CD4-positive, alpha-beta memory T cell (primary cell): ENCODE measurements around the gene RUNDC1. TPM values are rescaled to one million over a fixed set of nuclear protein-coding genes. Genes with fewer than 3 reads are reported as not detected.

Experiments
- CTCF ChIA-PET: fragments of 350-600 bp; sonication (Branson Sonifier 250); formaldehyde crosslinking; loops from one replicate; lab custom pipeline; 2021; ENCODE audit warnings: inconsistent platforms; ENCODE audit not compliant: partially characterized antibody; lab: Charles Lee
- POLR2A ChIA-PET: fragments of 350-600 bp; sonication (Branson Sonifier 250); formaldehyde crosslinking; loops from one replicate; lab custom pipeline; 2021; ENCODE audit not compliant: partially characterized antibody; lab: Charles Lee
- DNase-seq, 5 donors: peaks; one replicate each; pipeline versions ENCODE4 v3.0.0 to v3.0.0-alpha.2; 2020 to 2022; ENCODE audit warnings: mixed read lengths in 1 of 5
- H3K27ac ChIP-seq: one replicate; pipeline ENCODE4 v1.7.0; 2013; ENCODE audit warnings: low read depth, low read length
- H3K27me3 ChIP-seq: 2 replicates; pipeline ENCODE4 v1.7.0; 2013; ENCODE audit warnings: mild to moderate bottlenecking, low read length, moderate library complexity; ENCODE audit not compliant: insufficient read depth
- H3K36me3 ChIP-seq: 2 replicates; pipeline ENCODE4 v1.7.0; 2013; ENCODE audit warnings: mild to moderate bottlenecking, low read length, moderate library complexity; ENCODE audit not compliant: insufficient read depth
- H3K4me1 ChIP-seq: 2 replicates; pipeline ENCODE4 v1.7.0; 2013; ENCODE audit warnings: mild to moderate bottlenecking, low read length, moderate library complexity; ENCODE audit not compliant: insufficient read depth
- H3K4me3 ChIP-seq, 2 donors: one replicate each; pipeline ENCODE4 v1.7.0; 2013; ENCODE audit warnings: low read length in 2 of 2, mild to moderate bottlenecking in 1 of 2
- H3K9me3 ChIP-seq, 2 donors: one replicate each; pipeline ENCODE4 v1.7.0; 2013; ENCODE audit warnings: low read length in 2 of 2, control low read depth in 1 of 2; ENCODE audit not compliant: control insufficient read depth in 1 of 2
- H3K27ac Mint-ChIP-seq, 7 donors: one replicate each; pipeline ENCODE4 v1.8.0; 2020 to 2021; ENCODE audit warnings: mixed read lengths in 7 of 7, mild to moderate bottlenecking in 6 of 7, inconsistent platforms in 3 of 7, moderate library complexity in 3 of 7
- H3K27me3 Mint-ChIP-seq, 2 donors: one replicate each; pipeline ENCODE4 v1.8.0; 2020 to 2021; ENCODE audit warnings: mixed read lengths in 2 of 2
- H3K36me3 Mint-ChIP-seq, 2 donors: one replicate each; pipeline ENCODE4 v1.8.0; 2020 to 2021; ENCODE audit warnings: mixed read lengths in 2 of 2, inconsistent platforms in 1 of 2, mild to moderate bottlenecking in 1 of 2
- H3K4me1 Mint-ChIP-seq, 4 donors: one replicate each; pipeline ENCODE4 v1.8.0; 2020 to 2021; ENCODE audit warnings: mixed read lengths in 4 of 4, mild to moderate bottlenecking in 1 of 4
- H3K4me3 Mint-ChIP-seq, 8 donors: one replicate each; pipeline ENCODE4 v1.8.0; 2020 to 2021; ENCODE audit warnings: mixed read lengths in 8 of 8, mild to moderate bottlenecking in 7 of 8, moderate library complexity in 6 of 8, inconsistent platforms in 3 of 8
- H3K9me3 Mint-ChIP-seq, 8 donors: one replicate each; pipeline ENCODE4 v1.8.0; 2020 to 2021; ENCODE audit warnings: mixed read lengths in 8 of 8, mild to moderate bottlenecking in 5 of 8, inconsistent platforms in 3 of 8, moderate library complexity in 1 of 8
- intact Hi-C: fragments of 100-400 bp; cut with micrococcal nuclease; formaldehyde crosslinking; loops from one replicate; pipeline ENCODE4 v1.15.1; 2023
- polyA plus RNA-seq, 2 donors: library from polyadenylated mRNA; unstranded; fragments of 300-500 nt; fragmentation: Illumina TruSeq; gene quantifications; one replicate each; pipeline ENCODE4 v1.2.3, GENCODE V29; 2021
- total RNA-seq, 2 experiments: library from RNA; stranded (reverse); gene quantifications; one replicate each; pipeline ENCODE4 v1.2.3, GENCODE V29; 2021

The RUNDC1 gene
- total and polyA plus RNA-seq, 4 experiments from 2014 or later: 12.8 to 25.5 (median 20.9) TPM

- no peak for DNase-seq
- H3K27ac ChIP-seq: no peak overlapping the region
- H3K27ac Mint-ChIP-seq: no peak overlapping the region
- no peak overlapping the region for H3K4me3 ChIP-seq
- ChIA-PET POLR2A (interaction anchor here (1.4 kb wide), 1 partner anchor 10 kb away, joined by 5 read pairs; the partner anchor contains the start of gene VAT1), CTCF (interaction anchor here (0.7 kb wide), 1 partner anchor 51 kb away, joined by 3 read pairs; no protein-coding TSS in a partner anchor)
- H3K36me3 ChIP-seq: no peaks in the 10 kb centered on the region
- H3K27me3 ChIP-seq: no peaks in the 10 kb centered on the region
- no peaks in the 10 kb centered on the region for H3K36me3 Mint-ChIP-seq
- no peaks in the 10 kb centered on the region for H3K4me1 Mint-ChIP-seq
- no peaks in the 10 kb centered on the region for H3K27me3 Mint-ChIP-seq
- H3K9me3 Mint-ChIP-seq: no peaks in the 10 kb centered on the region
- H3K4me3 Mint-ChIP-seq: no peak overlapping the region
- H3K9me3 ChIP-seq: no peaks in the 10 kb centered on the region
- H3K4me1 ChIP-seq: no peaks in the 10 kb centered on the region
- intact Hi-C loops: no loop called here
Measured at GRCh38 chr17:43031666-43032065, 51.3 kb downstream of the RUNDC1 start.

GRCh38 chr17:43033948-43034881 lies 53.9 kb downstream of the RUNDC1 start:
- H3K4me3 Mint-ChIP-seq: no peak overlapping the region
- POLR2A ChIA-PET: no interaction called here
- intact Hi-C loops: no loop called here

GRCh38 chr17:43034894-43035293 lies 54.5 kb downstream of the RUNDC1 start:
- Mint-ChIP-seq H3K36me3 (no peaks in the 10 kb centered on the region), H3K27me3 (no peaks in the 10 kb centered on the region), H3K9me3 (no peaks in the 10 kb centered on the region), H3K4me3 (no peak overlapping the region), H3K4me1 (no peaks in the 10 kb centered on the region), H3K27ac (peak overlapping the region in 1 of 7 donors; percentile 16)
- Histone ChIP-seq H3K9me3 (no peaks in the 10 kb centered on the region), H3K27ac (no peak overlapping the region), H3K36me3 (no peaks in the 10 kb centered on the region), H3K4me1 (no peaks in the 10 kb centered on the region), H3K4me3 (no peak overlapping the region), H3K27me3 (no peaks in the 10 kb centered on the region)
- ChIA-PET CTCF (no interaction called here), POLR2A (no interaction called here)
- intact Hi-C loops: no loop called here
- DNase-seq: no peak

More at GRCh38 chr17:43033948-43034881, 53.9 kb downstream of the RUNDC1 start:
- Mint-ChIP-seq H3K9me3 (no peaks in the 10 kb centered on the region), H3K36me3 (no peaks in the 10 kb centered on the region), H3K27me3 (no peaks in the 10 kb centered on the region), H3K27ac (peak overlapping the region in 1 of 7 donors; percentile 70), H3K4me1 (no peaks in the 10 kb centered on the region)
- no peaks in the 10 kb centered on the region for H3K27me3 ChIP-seq
- H3K27ac ChIP-seq: no peak overlapping the region
- H3K9me3 ChIP-seq: no peaks in the 10 kb centered on the region
- no peaks in the 10 kb centered on the region for H3K36me3 ChIP-seq
- DNase-seq: no peak
- H3K4me3 ChIP-seq: no peak overlapping the region
- CTCF ChIA-PET: no interaction called here
- H3K4me1 ChIP-seq: no peaks in the 10 kb centered on the region

- Mint-ChIP-seq H3K9me3 (no peaks in the 10 kb centered on the region), H3K36me3 (no peaks in the 10 kb centered on the region), H3K4me1 (no peaks in the 10 kb centered on the region), H3K27me3 (no peaks in the 10 kb centered on the region), H3K4me3 (no peak overlapping the region), H3K27ac (no peak overlapping the region)
- ChIA-PET CTCF (no interaction called here), POLR2A (no interaction called here)
- Histone ChIP-seq H3K4me3 (no peak overlapping the region), H3K27me3 (no peaks in the 10 kb centered on the region), H3K9me3 (no peaks in the 10 kb centered on the region), H3K4me1 (no peaks in the 10 kb centered on the region), H3K27ac (no peak overlapping the region), H3K36me3 (no peaks in the 10 kb centered on the region)
- DNase-seq: no peak
- intact Hi-C loops: no loop called here
Measured at GRCh38 chr17:43039646-43040045, 59.3 kb downstream of the RUNDC1 start.

GRCh38 chr17:43040655-43041054 lies 60.3 kb downstream of the RUNDC1 start:
- intact Hi-C loops: no loop called here
- no peaks in the 10 kb centered on the region for H3K36me3 Mint-ChIP-seq
- Histone ChIP-seq H3K4me3 (no peak overlapping the region), H3K36me3 (no peaks in the 10 kb centered on the region), H3K27me3 (no peaks in the 10 kb centered on the region), H3K27ac (no peak overlapping the region), H3K4me1 (no peaks in the 10 kb centered on the region), H3K9me3 (no peaks in the 10 kb centered on the region)
- ChIA-PET POLR2A (no interaction called here), CTCF (no interaction called here)
- no peak for DNase-seq
- H3K9me3 Mint-ChIP-seq: no peaks in the 10 kb centered on the region
- H3K4me1 Mint-ChIP-seq: no peaks in the 10 kb centered on the region
- no peak overlapping the region for H3K4me3 Mint-ChIP-seq
- no peak overlapping the region for H3K27ac Mint-ChIP-seq
- H3K27me3 Mint-ChIP-seq: no peaks in the 10 kb centered on the region

- no peak overlapping the region for H3K4me3 Mint-ChIP-seq
- intact Hi-C loops: no loop called here
- Histone ChIP-seq H3K27ac (no peak overlapping the region), H3K36me3 (no peaks in the 10 kb centered on the region), H3K4me3 (no peak overlapping the region), H3K4me1 (no peaks in the 10 kb centered on the region), H3K27me3 (no peaks in the 10 kb centered on the region), H3K9me3 (no peaks in the 10 kb centered on the region)
- H3K27ac Mint-ChIP-seq: peak overlapping the region in 1 of 7 donors; percentile 23
- CTCF ChIA-PET: no interaction called here
- no peak for DNase-seq
- H3K4me1 Mint-ChIP-seq: no peaks in the 10 kb centered on the region
- H3K9me3 Mint-ChIP-seq: no peaks in the 10 kb centered on the region
- no peaks in the 10 kb centered on the region for H3K27me3 Mint-ChIP-seq
- POLR2A ChIA-PET: no interaction called here
- no peaks in the 10 kb centered on the region for H3K36me3 Mint-ChIP-seq
Measured at GRCh38 chr17:43042025-43042628, 61.8 kb downstream of the RUNDC1 start.
